Neuronal stem cell (in vitro differentiated cells): ENCODE results near the gene NCR3LG1.

Experiments
- DNase-seq: peaks from one replicate; pipeline ENCODE4 v3.0.0-alpha.2; 2013; ENCODE audit warnings: low spot score
- H2AFZ ChIP-seq: one replicate; pipeline ENCODE4 v1.6.1; 2013; ENCODE audit warnings: mild to moderate bottlenecking, low read length, inconsistent platforms
- H2AK5ac ChIP-seq: 2 replicates; pipeline ENCODE4 v1.6.1; 2013; ENCODE audit warnings: low read depth, mild to moderate bottlenecking, inconsistent platforms, low read length, moderate library complexity, mixed read lengths
- H2BK120ac ChIP-seq: 2 replicates; pipeline ENCODE4 v1.6.1; 2013; ENCODE audit warnings: low read depth, mild to moderate bottlenecking, inconsistent platforms, low read length, moderate library complexity, mixed read lengths
- H2BK12ac ChIP-seq: one replicate; pipeline ENCODE4 v1.6.1; 2013; ENCODE audit warnings: low read length, inconsistent platforms
- H2BK15ac ChIP-seq: 2 replicates; pipeline ENCODE4 v1.6.1; 2013; ENCODE audit warnings: mild to moderate bottlenecking, low read length, inconsistent platforms, mixed read lengths
- H2BK5ac ChIP-seq: one replicate; pipeline ENCODE4 v1.6.1; 2013; ENCODE audit warnings: inconsistent platforms, mild to moderate bottlenecking, low read length, moderate library complexity
- H3K14ac ChIP-seq: one replicate; pipeline ENCODE4 v1.6.1; 2013; ENCODE audit warnings: low read length, inconsistent platforms
- H3K18ac ChIP-seq: 2 replicates; pipeline ENCODE4 v1.6.1; 2013; ENCODE audit warnings: low read length, inconsistent platforms
- H3K23ac ChIP-seq: 2 replicates; pipeline ENCODE4 v1.6.1; 2013; ENCODE audit warnings: low read depth, mild to moderate bottlenecking, mixed read lengths, low read length, inconsistent platforms; ENCODE audit not compliant: poor library complexity
- H3K27ac ChIP-seq: replicated peaks from 3 replicates; pipeline ENCODE4 v1.5.1; 2013; ENCODE audit warnings: low read length, inconsistent platforms
- H3K27me3 ChIP-seq, 3 experiments: 2 replicates each; pipeline ENCODE4 v1.6.1; 2013; ENCODE audit warnings: low read length in 3 of 3, mild to moderate bottlenecking in 2 of 3, inconsistent platforms in 1 of 3, low read depth in 1 of 3, mixed read lengths in 1 of 3, moderate library complexity in 1 of 3; ENCODE audit not compliant: control insufficient read depth in 3 of 3, insufficient read depth in 3 of 3
- H3K36me3 ChIP-seq, 2 donors: replicated peaks in 1 of 2; 2 replicates each; pipeline ENCODE4 v1.6.1; 2013; ENCODE audit warnings: low read length in 2 of 2; ENCODE audit not compliant: control insufficient read depth in 2 of 2, insufficient read depth in 2 of 2
- H3K4ac ChIP-seq: 2 replicates; pipeline ENCODE4 v1.6.1; 2013; ENCODE audit warnings: inconsistent platforms, mild to moderate bottlenecking, low read length, moderate library complexity
- H3K4me1 ChIP-seq, 2 donors: 1 replicate in 1 of 2; 2 replicates in 1 of 2; pipeline ENCODE4 v1.6.1; 2013; ENCODE audit warnings: low read length in 2 of 2, low read depth in 1 of 2; ENCODE audit not compliant: control insufficient read depth in 2 of 2, insufficient read depth in 1 of 2
- H3K4me2 ChIP-seq: one replicate; pipeline ENCODE4 v1.6.1; 2013; ENCODE audit warnings: mild to moderate bottlenecking, low read length, inconsistent platforms; ENCODE audit not compliant: insufficient read depth, poor library complexity, severe bottlenecking
- H3K4me3 ChIP-seq, 2 donors: 2 replicates each; pipeline ENCODE4 v1.5.1; 2013; ENCODE audit warnings: low read length in 2 of 2, mild to moderate bottlenecking in 2 of 2, inconsistent platforms in 1 of 2, moderate library complexity in 1 of 2
- H3K79me1 ChIP-seq: one replicate; pipeline ENCODE4 v1.6.1; 2013; ENCODE audit warnings: low read depth, mild to moderate bottlenecking, inconsistent platforms, low read length, moderate library complexity
- H3K9ac ChIP-seq: one replicate; pipeline ENCODE4 v1.6.1; 2013; ENCODE audit warnings: mild to moderate bottlenecking, low read depth, low read length, inconsistent platforms; ENCODE audit not compliant: poor library complexity
- H3K9me3 ChIP-seq, 2 donors: replicated peaks in 1 of 2; 2 replicates each; pipeline versions ENCODE3 to v1.6.1; 2013; ENCODE audit warnings: low read length in 2 of 2, mild to moderate bottlenecking in 2 of 2, inconsistent platforms in 1 of 2, low read depth in 1 of 2, mixed read lengths in 1 of 2, moderate library complexity in 1 of 2; ENCODE audit not compliant: control insufficient read depth in 2 of 2, insufficient read depth in 1 of 2
- H4K8ac ChIP-seq: one replicate; pipeline ENCODE4 v1.6.1; 2013; ENCODE audit warnings: low read depth, mild to moderate bottlenecking, inconsistent platforms, low read length, moderate library complexity
- H4K91ac ChIP-seq: one replicate; pipeline ENCODE4 v1.6.1; 2013; ENCODE audit warnings: low read length, low read depth, mild to moderate bottlenecking, inconsistent platforms; ENCODE audit not compliant: poor library complexity
- WGBS, 2 donors: extraction: QIAGEN DNeasy Blood & Tissue Kit; methylation state at CpG; one replicate each; pipeline ENCODE4 v1.1.7; 2013; ENCODE audit warnings: missing lambda C conversion rate in 2 of 2, mixed read lengths in 1 of 2; ENCODE audit not compliant: insufficient read length in 2 of 2, insufficient replicate concordance in 1 of 2; ENCODE audit errors: extremely low coverage in 2 of 2; 5-methylcytosine and 5-hydroxymethylcytosine counted together

NCR3LG1 gene

GRCh38 chr11:17408641-17409040, 57.0 kb downstream of the NCR3LG1 start:
- H2BK15ac ChIP-seq: no peak overlapping the region
- no peak overlapping the region for H4K91ac ChIP-seq
- no peaks in the 10 kb centered on the region for H3K79me1 ChIP-seq
- H3K36me3 ChIP-seq: no peaks in the 10 kb centered on the region
- H3K4ac ChIP-seq: no peak overlapping the region
- peaks cover 3 to 12% of the 10 kb centered on the region in 2 donors for H3K4me1 ChIP-seq
- no peak for DNase-seq
- H3K23ac ChIP-seq: peak overlapping the region; percentile 26
- WGBS, 2 donors: no CpG with 5 or more reads among the region's 7 CpGs
- peak overlapping the region; percentile 15 for H3K18ac ChIP-seq
- no peak overlapping the region for H2BK5ac ChIP-seq
- no peak overlapping the region for H3K9ac ChIP-seq
- no peak overlapping the region for H2BK12ac ChIP-seq
- no peak overlapping the region for H3K4me3 ChIP-seq
- no peak overlapping the region for H3K14ac ChIP-seq
- H2BK120ac ChIP-seq: no peak overlapping the region
- H2AK5ac ChIP-seq: peak overlapping the region; percentile 28
- no peak overlapping the region for H4K8ac ChIP-seq
- no peak overlapping the region for H3K27ac ChIP-seq
- no peak overlapping the region for H2AFZ ChIP-seq
- H3K4me2 ChIP-seq: no peak overlapping the region
- H3K27me3 ChIP-seq: peaks cover 0 to 11% (median 0%) of the 10 kb centered on the region in 3 experiments
- no peaks in the 10 kb centered on the region for H3K9me3 ChIP-seq

GRCh38 chr11:17410606-17411379, 59.2 kb downstream of the NCR3LG1 start:
- Histone ChIP-seq H3K23ac (no peak overlapping the region), H3K4me3 (no peak overlapping the region), H3K4me2 (no peak overlapping the region), H3K4me1 (peaks cover 3 to 13% of the 10 kb centered on the region in 2 donors), H3K9me3 (no peaks in the 10 kb centered on the region), H2AFZ (no peak overlapping the region), H3K18ac (peak overlapping the region; percentile 22), H4K91ac (no peak overlapping the region), H3K27ac (no peak overlapping the region), H2BK15ac (no peak overlapping the region), H2BK5ac (no peak overlapping the region), H3K27me3 (peaks cover 0 to 7% (median 0%) of the 10 kb centered on the region in 3 experiments), H3K36me3 (no peaks in the 10 kb centered on the region), H2AK5ac (peak overlapping the region; percentile 7), H3K4ac (no peak overlapping the region), H3K79me1 (no peaks in the 10 kb centered on the region), H3K9ac (no peak overlapping the region), H4K8ac (no peak overlapping the region), H2BK12ac (peak overlapping the region; percentile 51), H2BK120ac (no peak overlapping the region), H3K14ac (no peak overlapping the region)
- WGBS, 2 donors: no CpG with 5 or more reads among the region's 11 CpGs
- no peak for DNase-seq

GRCh38 chr11:17411418-17411817, 59.8 kb downstream of the NCR3LG1 start:
- Histone ChIP-seq H3K18ac (no peak overlapping the region), H3K4ac (no peak overlapping the region), H3K9ac (no peak overlapping the region), H3K23ac (no peak overlapping the region), H3K4me2 (no peak overlapping the region), H3K4me3 (no peak overlapping the region), H3K14ac (no peak overlapping the region), H3K27me3 (peaks cover 0 to 8% (median 0%) of the 10 kb centered on the region in 3 experiments), H4K91ac (no peak overlapping the region), H3K36me3 (no peaks in the 10 kb centered on the region), H2BK12ac (no peak overlapping the region), H2AK5ac (no peak overlapping the region), H3K9me3 (no peaks in the 10 kb centered on the region), H2AFZ (no peak overlapping the region), H3K27ac (no peak overlapping the region), H2BK15ac (no peak overlapping the region), H3K79me1 (no peaks in the 10 kb centered on the region), H2BK120ac (no peak overlapping the region), H2BK5ac (no peak overlapping the region), H4K8ac (no peak overlapping the region), H3K4me1 (peaks cover 3 to 13% of the 10 kb centered on the region in 2 donors)
- DNase-seq: no peak
- WGBS, 2 donors: no CpG with 5 or more reads among the region's 6 CpGs

GRCh38 chr11:17412488-17413180, 61.0 kb downstream of the NCR3LG1 start:
- Histone ChIP-seq H3K27ac (no peak overlapping the region), H3K9me3 (no peaks in the 10 kb centered on the region), H2BK120ac (no peak overlapping the region), H3K36me3 (no peaks in the 10 kb centered on the region), H3K4me1 (peaks cover 3 to 13% of the 10 kb centered on the region in 2 donors), H4K8ac (no peak overlapping the region), H3K4me3 (no peak overlapping the region), H4K91ac (no peak overlapping the region), H2BK5ac (no peak overlapping the region), H3K27me3 (peaks cover 0 to 9% (median 0%) of the 10 kb centered on the region in 3 experiments), H3K4ac (no peak overlapping the region), H3K18ac (peak overlapping the region; percentile 67), H3K4me2 (no peak overlapping the region), H3K79me1 (no peaks in the 10 kb centered on the region), H2BK15ac (peak overlapping the region; percentile 8), H2BK12ac (no peak overlapping the region), H2AFZ (no peak overlapping the region), H2AK5ac (no peak overlapping the region), H3K9ac (no peak overlapping the region), H3K23ac (no peak overlapping the region), H3K14ac (peak overlapping the region; percentile 17)
- WGBS, 2 donors: no CpG with 5 or more reads among the region's 9 CpGs
- peak; percentile 56 for DNase-seq
